ENCODE measurements around the gene CLCN2. TPM values are rescaled to one million over a fixed set of nuclear protein-coding genes. Genes with fewer than 3 reads are reported as not detected.

CLCN2 gene
- total RNA-seq, 1 experiment from 2014 or later: 20.2 TPM

DNA sequence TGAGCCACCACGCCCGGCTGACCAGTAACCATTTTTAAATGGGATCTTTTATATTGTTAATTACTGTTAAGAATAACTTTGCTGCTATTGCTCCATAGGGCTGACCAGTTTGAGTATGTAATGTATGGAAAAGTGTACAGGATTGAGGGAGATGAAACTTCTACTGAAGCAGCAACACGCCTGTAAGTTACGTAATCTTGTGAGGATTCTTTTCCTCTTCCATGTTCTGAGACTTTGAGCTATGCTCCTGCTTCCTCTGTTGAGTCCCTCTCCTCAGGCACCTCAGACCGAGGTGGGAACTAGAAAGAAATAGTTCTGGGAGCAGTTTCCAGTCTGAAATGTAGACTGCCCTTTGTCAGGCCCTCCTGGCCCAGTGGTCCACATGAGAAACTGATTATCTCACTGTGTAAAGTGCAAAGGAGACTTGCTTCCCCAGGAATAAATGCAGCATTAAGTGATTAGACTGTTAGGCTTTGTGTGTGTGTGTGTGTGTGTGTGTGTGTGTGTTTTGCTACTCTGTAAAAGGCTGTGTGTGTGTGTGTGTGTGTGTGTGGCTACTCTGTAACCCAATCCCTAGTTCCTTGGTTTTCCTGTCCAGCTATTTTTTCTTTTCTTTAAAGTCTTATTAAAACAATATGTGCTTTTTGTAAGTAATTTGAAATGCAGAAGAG is 5.3 kb upstream of the CLCN2 start:
- in situ Hi-C loops (cut with HindIII; ENCODE audit: low pct_unique_long_range_greater_than_20kb, low sequenced_read_pairs): loop anchor here (25.0 kb wide), 1 partner anchor 171 kb away; no protein-coding TSS in a partner anchor
- DNase-seq (ENCODE audit: low read depth): no peak

DNA sequence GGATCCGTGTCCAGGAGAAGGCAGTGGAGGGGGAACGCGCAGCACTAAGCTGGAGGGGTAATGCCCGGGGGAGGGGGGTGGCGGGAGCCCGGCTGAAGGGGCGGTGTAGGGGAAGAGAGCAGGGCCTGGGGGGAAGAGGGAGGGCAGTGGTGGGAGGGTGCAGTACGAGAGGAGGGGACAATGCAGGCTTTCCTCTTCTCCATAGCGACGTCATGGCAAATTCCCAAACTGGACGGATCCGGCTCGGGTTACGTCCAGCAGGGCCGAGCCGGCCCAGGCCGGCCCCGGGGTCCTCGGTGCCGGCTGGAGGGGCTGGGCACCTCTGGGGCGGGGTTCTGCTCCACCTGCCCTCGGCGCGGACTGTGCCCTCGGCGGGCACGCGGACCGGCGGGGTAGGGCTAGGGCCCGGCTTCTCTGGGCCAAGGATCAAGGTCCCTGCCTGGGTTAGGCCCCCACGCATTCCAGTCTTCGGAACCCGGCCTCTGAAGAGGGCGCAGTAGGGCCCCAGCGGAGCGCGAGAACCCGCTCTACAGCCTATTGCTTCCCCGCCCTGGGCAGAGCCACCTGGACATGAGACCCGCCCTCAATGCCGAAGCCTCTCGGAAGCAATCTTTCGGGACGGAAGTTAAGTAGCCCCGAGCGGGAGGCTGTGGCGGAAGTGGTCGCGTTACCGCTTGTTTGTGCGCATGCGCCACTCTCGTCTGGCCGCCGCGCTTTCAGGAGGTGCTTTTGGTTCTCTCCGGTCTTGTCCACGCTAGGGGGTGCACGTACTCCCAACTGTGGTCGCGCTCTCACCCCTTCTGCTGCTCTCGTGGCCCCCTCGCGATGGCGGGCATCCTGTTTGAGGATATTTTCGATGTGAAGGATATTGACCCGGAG is 1.5 kb upstream of the CLCN2 start:
- in situ Hi-C loops (cut with HindIII; ENCODE audit: low pct_unique_long_range_greater_than_20kb, low sequenced_read_pairs): loop anchor here (25.0 kb wide), 1 partner anchor 174 kb away; no protein-coding TSS in a partner anchor

GRCh38 chr3:184361932-184362667 is 695 bp upstream of the CLCN2 start:
- in situ Hi-C loops (cut with HindIII; ENCODE audit: low pct_unique_long_range_greater_than_20kb, low sequenced_read_pairs): loop anchor here (25.0 kb wide), 1 partner anchor 175 kb away; no protein-coding TSS in a partner anchor
- DNase-seq (ENCODE audit: low read depth): peak; percentile 73

More for the DNA sequence above, 1.5 kb upstream of the CLCN2 start:
- peak; percentile 97 for DNase-seq (ENCODE audit: low read depth)

DNA sequence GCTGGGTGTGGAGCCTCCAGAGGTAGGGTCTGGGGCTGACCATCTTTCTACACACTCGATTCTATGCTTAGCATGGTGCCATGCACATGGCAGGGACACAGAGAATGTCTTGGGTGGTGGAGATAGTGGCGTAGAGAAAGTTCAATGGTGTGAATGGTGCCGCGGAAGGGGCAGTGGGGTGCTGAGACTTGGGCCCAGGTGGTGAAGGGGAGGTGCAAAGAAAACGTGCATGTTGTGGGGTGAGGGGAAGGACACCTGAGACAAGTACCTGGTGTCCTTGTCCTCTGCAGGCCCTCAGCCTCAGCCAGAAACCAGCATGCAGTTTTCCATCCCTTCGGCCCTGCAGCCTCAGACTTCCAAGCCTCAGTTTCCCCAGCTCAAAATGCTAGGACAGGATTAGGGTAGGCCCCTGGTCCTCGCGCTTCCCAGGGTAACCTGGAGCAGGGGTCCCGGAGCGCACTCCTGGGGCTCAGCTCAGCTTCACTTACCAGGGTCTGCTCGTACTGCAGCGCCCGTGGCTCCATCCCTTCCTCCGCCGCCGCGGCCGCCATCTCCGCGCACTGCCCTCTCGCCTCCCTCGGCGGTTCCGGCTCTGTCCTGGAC is 375 bp downstream of the CLCN2 start:
- in situ Hi-C loops (cut with HindIII; ENCODE audit: low pct_unique_long_range_greater_than_20kb, low sequenced_read_pairs): loop anchor here (25.0 kb wide), 1 partner anchor 176 kb away; no protein-coding TSS in a partner anchor
- DNase-seq (ENCODE audit: low read depth): no peak

DNA sequence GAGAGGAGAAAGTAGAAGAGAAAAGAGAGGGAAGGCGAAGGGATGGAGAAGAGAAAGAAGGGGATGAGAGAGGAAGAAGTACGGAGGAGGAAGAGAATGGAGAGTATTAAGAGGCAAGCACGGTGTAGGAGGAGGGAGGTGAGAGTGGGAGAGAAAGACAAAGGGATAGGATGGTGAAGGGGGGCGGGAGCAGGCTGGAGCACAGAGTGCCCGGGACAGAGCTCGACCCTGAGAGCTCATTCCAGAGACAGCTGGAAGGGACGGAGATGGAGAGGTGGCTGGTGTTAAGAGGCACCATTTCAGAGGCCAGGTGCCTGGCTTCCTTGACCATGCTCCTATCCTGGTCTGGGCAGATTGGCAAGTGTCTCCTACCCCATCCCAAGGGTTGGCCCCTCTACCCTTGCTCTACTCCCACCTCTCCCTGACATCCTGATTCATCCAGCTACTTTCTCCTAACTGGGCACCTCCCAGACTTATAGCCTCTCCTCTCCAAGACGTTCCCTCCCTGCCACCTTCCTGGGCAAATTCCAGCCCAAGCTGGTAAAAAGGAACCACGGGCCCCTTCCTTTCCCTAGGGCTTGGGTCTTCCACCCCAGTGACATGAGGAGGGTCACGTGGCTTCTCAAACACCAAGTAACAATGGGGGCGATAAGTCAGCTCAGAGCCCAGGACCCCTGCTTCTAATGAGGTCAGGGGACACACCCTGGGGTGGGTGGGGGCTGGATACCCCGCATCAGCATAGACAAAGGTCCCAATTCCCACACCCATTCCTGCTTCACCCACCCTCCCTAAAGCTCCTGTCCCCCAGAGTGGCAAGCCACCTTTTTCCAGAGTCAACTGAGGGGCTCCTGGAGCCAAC is 1.1 kb downstream of the CLCN2 start:
- no peak for DNase-seq (ENCODE audit: low read depth)
- in situ Hi-C loops (cut with HindIII; ENCODE audit: low pct_unique_long_range_greater_than_20kb, low sequenced_read_pairs): loop anchor here (25.0 kb wide), 1 partner anchor 177 kb away; no protein-coding TSS in a partner anchor

GRCh38 chr3:184359610-184360009 is 1.8 kb downstream of the CLCN2 start:
- in situ Hi-C loops (cut with HindIII; ENCODE audit: low pct_unique_long_range_greater_than_20kb, low sequenced_read_pairs): loop anchor here (25.0 kb wide), 1 partner anchor 178 kb away; no protein-coding TSS in a partner anchor

DNA sequence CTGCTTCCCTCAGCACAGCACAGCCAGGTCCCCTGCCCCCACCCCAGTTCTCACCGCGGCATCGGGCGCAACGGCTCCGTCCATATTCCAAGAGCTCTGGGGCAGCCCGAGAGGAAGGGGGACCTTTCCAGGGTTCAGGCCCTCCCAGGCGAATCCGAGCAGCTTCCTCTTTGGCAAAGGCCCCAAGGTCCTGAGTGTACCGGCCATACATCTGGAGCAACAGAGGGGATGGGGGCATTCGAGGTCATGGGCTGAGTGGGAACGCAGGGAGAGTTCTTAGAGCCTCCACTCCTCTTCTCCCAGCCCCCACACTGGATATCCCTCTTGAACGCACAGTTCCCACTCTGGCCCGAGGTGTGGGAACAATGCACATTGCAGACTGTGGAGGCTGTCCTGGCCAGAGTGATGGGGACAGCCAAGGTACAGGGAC is 2.5 kb downstream of the CLCN2 start:
- in situ Hi-C loops (cut with HindIII; ENCODE audit: low pct_unique_long_range_greater_than_20kb, low sequenced_read_pairs): loop anchor here (25.0 kb wide), 1 partner anchor 178 kb away; no protein-coding TSS in a partner anchor
- no peak for DNase-seq (ENCODE audit: low read depth)

More at GRCh38 chr3:184359610-184360009, 1.8 kb downstream of the CLCN2 start:
- DNase-seq (ENCODE audit: low read depth): no peak

DNA sequence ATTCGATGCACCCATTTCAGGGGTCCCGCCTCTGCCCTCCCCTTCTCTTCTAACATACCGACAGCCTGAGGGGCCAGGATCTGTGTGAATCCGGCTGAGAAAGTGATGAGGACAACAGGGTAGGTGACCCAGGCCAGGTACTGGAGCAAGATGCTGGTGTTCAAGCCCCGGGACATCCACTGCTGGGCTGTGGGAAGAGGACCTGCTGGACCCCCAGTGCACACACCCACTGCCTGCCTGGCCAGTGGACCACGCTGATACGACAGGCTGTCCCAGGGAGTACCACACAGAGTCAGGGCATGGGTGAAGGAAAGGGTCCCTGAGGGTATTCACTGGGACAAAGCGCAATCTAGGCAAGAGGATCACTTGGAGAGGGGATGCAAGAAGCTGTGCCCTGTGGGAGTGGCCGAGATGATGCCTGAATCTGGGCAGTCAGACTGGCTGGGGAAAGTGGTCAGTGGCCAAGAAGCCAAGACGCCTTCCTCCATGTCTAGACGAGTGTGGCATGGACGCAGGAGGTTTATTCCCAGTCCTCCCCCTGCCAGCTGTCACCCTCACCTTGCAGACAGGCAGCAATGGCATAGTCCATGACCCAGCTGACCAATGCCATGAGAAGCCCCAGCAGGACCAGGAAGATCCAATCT is 3.2 kb downstream of the CLCN2 start:
- in situ Hi-C loops (cut with HindIII; ENCODE audit: low pct_unique_long_range_greater_than_20kb, low sequenced_read_pairs): loop anchor here (25.0 kb wide), 1 partner anchor 179 kb away; no protein-coding TSS in a partner anchor

DNA sequence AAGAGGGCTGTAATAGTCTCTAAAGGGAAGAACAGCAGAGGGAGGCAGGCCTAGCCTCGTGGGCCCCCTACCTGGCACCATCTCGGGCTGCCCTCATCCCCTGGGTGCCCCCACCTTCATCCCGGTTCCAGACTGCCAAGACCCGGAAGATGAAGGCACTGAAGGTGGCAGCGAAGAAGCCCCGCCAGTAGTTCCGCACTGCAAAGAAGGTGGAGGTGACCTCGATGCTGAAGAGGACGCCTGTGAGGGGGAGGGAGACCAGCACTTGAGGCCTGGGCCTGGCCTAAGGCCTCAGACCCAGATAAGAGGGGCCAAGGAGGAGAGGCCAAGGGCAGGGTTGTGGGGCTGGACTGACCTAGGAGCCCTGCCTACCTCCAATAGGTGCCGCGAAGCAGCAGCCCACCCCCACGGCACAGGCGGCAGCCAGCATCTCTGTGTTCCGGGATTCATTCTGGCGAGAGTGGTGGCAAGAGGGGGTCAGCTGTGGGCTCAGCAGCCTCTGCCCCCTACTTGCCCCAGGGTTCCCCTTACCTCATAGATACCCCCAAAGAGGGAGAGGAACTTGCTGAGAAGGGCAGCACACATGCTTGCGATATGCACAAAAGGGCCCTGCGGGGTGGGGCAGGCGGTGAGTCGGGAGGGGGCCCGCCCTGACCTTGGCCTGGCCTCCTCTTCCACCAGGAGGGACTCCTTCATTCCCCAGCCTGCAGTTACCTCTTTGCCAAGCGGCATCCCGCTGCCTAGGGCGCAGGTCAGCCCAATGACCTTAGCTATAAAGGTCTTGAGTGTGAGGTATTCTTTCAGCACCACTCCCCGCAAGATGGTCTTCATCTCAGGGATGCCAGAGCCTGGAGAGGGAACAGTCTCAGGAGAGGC is 3.9 kb downstream of the CLCN2 start:
- in situ Hi-C loops (cut with HindIII; ENCODE audit: low pct_unique_long_range_greater_than_20kb, low sequenced_read_pairs): loop anchor here (25.0 kb wide), 1 partner anchor 180 kb away; no protein-coding TSS in a partner anchor
- DNase-seq (ENCODE audit: low read depth): no peak

More for the DNA sequence above, 3.2 kb downstream of the CLCN2 start:
- DNase-seq (ENCODE audit: low read depth): no peak

- in situ Hi-C loops (cut with HindIII; ENCODE audit: low pct_unique_long_range_greater_than_20kb, low sequenced_read_pairs): loop anchor here (25.0 kb wide), 1 partner anchor 182 kb away; no protein-coding TSS in a partner anchor
- DNase-seq (ENCODE audit: low read depth): no peak
These were observed 6.0 kb downstream of the CLCN2 start for GRCh38 chr3:184355261-184356040.

- DNase-seq (ENCODE audit: low read depth): no peak
- in situ Hi-C loops (cut with HindIII; ENCODE audit: low pct_unique_long_range_greater_than_20kb, low sequenced_read_pairs): loop anchor here (25.0 kb wide), 1 partner anchor 183 kb away; no protein-coding TSS in a partner anchor
These were observed 6.7 kb downstream of the CLCN2 start for GRCh38 chr3:184354754-184355153.

DNA sequence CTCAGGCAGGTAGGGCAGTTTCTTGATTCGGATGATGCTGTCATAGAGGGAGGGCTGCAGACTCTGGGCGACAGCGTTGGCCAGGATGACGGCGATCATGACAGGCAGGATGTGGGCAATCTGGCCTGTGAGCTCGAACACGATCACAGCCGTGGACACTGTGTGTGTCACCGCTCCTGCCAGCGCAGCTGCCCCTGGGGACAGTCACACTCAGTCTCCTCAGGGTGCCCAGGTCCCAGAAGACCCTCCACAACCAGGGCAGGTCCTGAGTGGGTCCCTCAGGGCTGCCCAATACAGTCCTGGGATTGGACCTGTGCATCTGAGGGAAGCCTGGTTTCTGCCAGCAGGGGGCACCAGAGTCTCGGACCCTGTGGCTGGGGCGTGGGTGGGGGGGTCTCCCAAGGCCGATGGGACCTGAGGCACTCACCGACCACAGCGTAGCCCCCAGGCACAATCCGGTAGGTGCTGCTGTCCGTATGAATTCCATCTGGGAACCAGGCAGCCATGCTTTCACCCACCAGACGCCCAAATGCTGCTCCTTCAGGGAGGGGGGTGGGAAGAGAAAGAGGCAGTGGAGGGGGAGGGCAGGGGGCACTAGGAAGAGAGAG is 7.2 kb downstream of the CLCN2 start:
- no peak for DNase-seq (ENCODE audit: low read depth)
- in situ Hi-C loops (cut with HindIII; ENCODE audit: low pct_unique_long_range_greater_than_20kb, low sequenced_read_pairs): loop anchor here (25.0 kb wide), 1 partner anchor 183 kb away; no protein-coding TSS in a partner anchor

DNA sequence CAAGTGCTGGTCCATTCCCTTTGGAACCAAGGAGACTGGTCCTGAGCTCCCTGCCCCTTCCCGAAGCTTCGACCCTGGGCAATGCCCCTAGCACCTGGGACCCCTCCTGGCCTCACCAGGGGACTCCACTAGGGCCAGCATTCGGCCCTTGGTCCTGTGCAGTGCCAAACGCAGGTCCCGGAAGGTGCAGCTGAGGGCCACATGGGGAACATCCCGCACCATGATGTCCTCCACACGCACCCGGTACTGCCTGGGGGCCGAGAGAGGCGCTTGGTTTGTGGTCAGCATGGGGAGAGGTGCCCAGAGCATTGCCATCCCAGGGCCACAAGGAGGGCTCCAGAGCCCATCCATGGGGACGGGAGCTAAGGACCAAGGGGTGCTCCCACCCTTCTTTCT is 7.9 kb downstream of the CLCN2 start:
- DNase-seq (ENCODE audit: low read depth): no peak
- in situ Hi-C loops (cut with HindIII; ENCODE audit: low pct_unique_long_range_greater_than_20kb, low sequenced_read_pairs): loop anchor here (25.0 kb wide), 1 partner anchor 184 kb away; no protein-coding TSS in a partner anchor

GRCh38 chr3:184352897-184353545 is 8.4 kb downstream of the CLCN2 start:
- no peak for DNase-seq (ENCODE audit: low read depth)
- in situ Hi-C loops (cut with HindIII; ENCODE audit: low pct_unique_long_range_greater_than_20kb, low sequenced_read_pairs): loop anchor here (25.0 kb wide), 1 partner anchor 184 kb away; no protein-coding TSS in a partner anchor

Data from Caki2 (cell line).